ENCODE data around the gene EML3.
"Not testable (repeated sequence)": the region's sequence is repeated elsewhere in the genome, so short reads cannot be mapped to it uniquely, and the experiment has no call there.

GRCh38 chr11:62570903-62571302, 41.7 kb downstream of the EML3 start:
- TF ChIP-seq, protein P1, sequence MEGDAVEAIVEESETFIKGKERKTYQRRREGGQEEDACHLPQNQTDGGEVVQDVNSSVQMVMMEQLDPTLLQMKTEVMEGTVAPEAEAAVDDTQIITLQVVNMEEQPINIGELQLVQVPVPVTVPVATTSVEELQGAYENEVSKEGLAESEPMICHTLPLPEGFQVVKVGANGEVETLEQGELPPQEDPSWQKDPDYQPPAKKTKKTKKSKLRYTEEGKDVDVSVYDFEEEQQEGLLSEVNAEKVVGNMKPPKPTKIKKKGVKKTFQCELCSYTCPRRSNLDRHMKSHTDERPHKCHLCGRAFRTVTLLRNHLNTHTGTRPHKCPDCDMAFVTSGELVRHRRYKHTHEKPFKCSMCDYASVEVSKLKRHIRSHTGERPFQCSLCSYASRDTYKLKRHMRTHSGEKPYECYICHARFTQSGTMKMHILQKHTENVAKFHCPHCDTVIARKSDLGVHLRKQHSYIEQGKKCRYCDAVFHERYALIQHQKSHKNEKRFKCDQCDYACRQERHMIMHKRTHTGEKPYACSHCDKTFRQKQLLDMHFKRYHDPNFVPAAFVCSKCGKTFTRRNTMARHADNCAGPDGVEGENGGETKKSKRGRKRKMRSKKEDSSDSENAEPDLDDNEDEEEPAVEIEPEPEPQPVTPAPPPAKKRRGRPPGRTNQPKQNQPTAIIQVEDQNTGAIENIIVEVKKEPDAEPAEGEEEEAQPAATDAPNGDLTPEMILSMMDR (IDR thresholded peaks at IDR 0.05), result not testable (repeated sequence)
- TF ChIP-seq POLR2A (IDR thresholded peaks at IDR 0.05), result not testable (repeated sequence)
